T-cell (primary cell): Measurements from ENCODE around the gene KPNA6. TPM values are rescaled to one million over a fixed set of nuclear protein-coding genes. Genes with fewer than 3 reads are reported as not detected.
"Not testable (repeated sequence)": the region's sequence is repeated elsewhere in the genome, so short reads cannot be mapped to it uniquely, and the experiment has no call there.

Experiments used
- ATAC-seq, 4 experiments: fragments of 200-7000 bp in 3 of 4; fragments of 150-1000 bp in 1 of 4; cut with Tn5 transposase; replicated peaks in 1 of 4; 1 replicate in 3 of 4; 2 replicates in 1 of 4; pipeline ENCODE4 v1.10.0; 2021; ENCODE audit warnings: moderate library complexity in 3 of 4, mild to moderate bottlenecking in 2 of 4, moderate number of reproducible peaks in 1 of 4
- CTCF ChIA-PET, 2 donors: fragments of 300-600 bp; sonication (Branson Sonifier 250); formaldehyde crosslinking; loops; one replicate each; lab custom pipeline; 2022; ENCODE audit warnings: antibody characterized with exemption in 2 of 2; lab: Charles Lee
- POLR2A ChIA-PET, 2 donors: fragments of 300-600 bp; sonication (Branson Sonifier 250); formaldehyde crosslinking; loops; one replicate each; lab custom pipeline; 2022; ENCODE audit warnings: antibody characterized with exemption in 2 of 2; lab: Charles Lee
- DNase-seq, 35 experiments: peaks; one replicate each; pipeline versions ENCODE4 v3.0.0 to v3.0.0-alpha.2; 2013 to 2023
- H3K27ac ChIP-seq: one replicate; pipeline ENCODE4 v1.5.1; 2013; ENCODE audit warnings: low read length
- H3K27me3 ChIP-seq, 2 experiments: replicated peaks in 1 of 2; 1 replicate in 1 of 2; 2 replicates in 1 of 2; pipeline versions ENCODE4 v1.6.1 to v1.7.0; 2013; ENCODE audit warnings: low read length in 1 of 2, mixed read lengths in 1 of 2; ENCODE audit not compliant: control insufficient read depth in 2 of 2, insufficient read depth in 2 of 2; ENCODE audit errors: extremely low read depth in 1 of 2
- H3K36me3 ChIP-seq, 2 donors: 1 replicate in 1 of 2; 2 replicates in 1 of 2; pipeline versions ENCODE4 v1.6.1 to v1.7.0; 2013; ENCODE audit warnings: low read length in 1 of 2; ENCODE audit not compliant: control insufficient read depth in 2 of 2, insufficient read depth in 1 of 2; ENCODE audit errors: extremely low read depth in 1 of 2
- H3K4me1 ChIP-seq, 2 experiments: 1 replicate in 1 of 2; 2 replicates in 1 of 2; pipeline versions ENCODE4 v1.6.1 to v1.7.0; 2013; ENCODE audit warnings: low read length in 2 of 2, mixed read lengths in 1 of 2; ENCODE audit not compliant: insufficient read depth in 2 of 2, control insufficient read depth in 1 of 2; ENCODE audit errors: extremely low read depth in 1 of 2
- H3K4me3 ChIP-seq, 2 donors: 1 replicate in 1 of 2; 2 replicates in 1 of 2; pipeline versions ENCODE4 v1.5.1 to v1.7.0; 2013; ENCODE audit warnings: mild to moderate bottlenecking in 2 of 2, low read length in 1 of 2, moderate library complexity in 1 of 2; ENCODE audit not compliant: control insufficient read depth in 1 of 2; ENCODE audit errors: extremely low read depth in 1 of 2
- H3K9me3 ChIP-seq: 2 replicates; pipeline ENCODE4 v1.7.0; 2013
- H3K27ac Mint-ChIP-seq, 2 donors: one replicate each; pipeline ENCODE4 v1.8.0; 2020 to 2021; ENCODE audit warnings: mild to moderate bottlenecking in 2 of 2, mixed read lengths in 2 of 2
- H3K27me3 Mint-ChIP-seq, 2 donors: one replicate each; pipeline ENCODE4 v1.8.0; 2021 to 2022; ENCODE audit warnings: mixed read lengths in 2 of 2
- H3K36me3 Mint-ChIP-seq: one replicate; pipeline ENCODE4 v1.8.0; 2021; ENCODE audit warnings: mixed read lengths
- H3K4me1 Mint-ChIP-seq, 3 donors: one replicate each; pipeline ENCODE4 v1.8.0; 2020 to 2022; ENCODE audit warnings: mixed read lengths in 3 of 3, mild to moderate bottlenecking in 1 of 3
- H3K4me3 Mint-ChIP-seq, 3 donors: one replicate each; pipeline ENCODE4 v1.8.0; 2020 to 2022; ENCODE audit warnings: mild to moderate bottlenecking in 3 of 3, mixed read lengths in 3 of 3, moderate library complexity in 3 of 3
- H3K9me3 Mint-ChIP-seq, 3 donors: one replicate each; pipeline ENCODE4 v1.8.0; 2020 to 2022; ENCODE audit warnings: mixed read lengths in 3 of 3
- WGBS: methylation state at CpG from one replicate; pipeline ENCODE4 v1.1.5; 2013; ENCODE audit warnings: missing lambda C conversion rate; ENCODE audit not compliant: insufficient coverage; 5-methylcytosine and 5-hydroxymethylcytosine counted together
- total RNA-seq, 35 experiments: library from RNA in 6 of 35; stranded (reverse) in 6 of 35; fragments of 120-200 nt in 1 of 35; gene quantifications; one replicate each; pipeline versions ENCODE4 v1.2.1 to v1.2.4 and lab custom pipeline; 2013 to 2026

KPNA6 gene
- total RNA-seq, 5 donors from 2014 or later (not counting 1 experiment from before 2014, with no cell fraction given): 46.2 to 53.6 (median 52.3) TPM

GRCh38 chr1:32142446-32143301 is 34.8 kb downstream of the KPNA6 start:
- DNase-seq (no peak), ATAC-seq (no peak)
- WGBS: 100% methylated on average over 2 of the region's 6 CpGs
- Histone ChIP-seq H3K27me3 (no peaks in the 10 kb centered on the region), H3K4me1 (peaks cover 2 to 16% of the 10 kb centered on the region in 2 experiments), H3K36me3 (no peaks in the 10 kb centered on the region), H3K9me3 (no peaks in the 10 kb centered on the region), H3K4me3 (no peak overlapping the region), H3K27ac (no peak overlapping the region)
- CTCF ChIA-PET: interaction anchor here (0.5 to 1.3 kb wide), 4 partner anchors 8 to 251 kb away, joined by 4 to 7 read pairs (median 4); partner anchors contain the start of gene BSDC1 (in 1 of the 2)
- Mint-ChIP-seq H3K4me3 (no peak overlapping the region), H3K27ac (peak overlapping the region; percentile 59 to 68), H3K36me3 (peaks cover 16% of the 10 kb centered on the region), H3K27me3 (no peaks in the 10 kb centered on the region), H3K9me3 (no peaks in the 10 kb centered on the region), H3K4me1 (peaks cover 59 to 72% (median 66%) of the 10 kb centered on the region in 3 donors)
- POLR2A ChIA-PET: interaction anchor here in 1 of 2 donors (0.6 to 0.9 kb wide), 2 partner anchors 12 to 13 kb away, joined by 3 read pairs; no protein-coding TSS in a partner anchor

GRCh38 chr1:32143302-32143695 is 35.4 kb downstream of the KPNA6 start:
- POLR2A ChIA-PET, H3K27me3 ChIP-seq, DNase-seq, H3K27ac ChIP-seq, H3K27me3 Mint-ChIP-seq, H3K4me3 ChIP-seq, H3K9me3 Mint-ChIP-seq, H3K36me3 ChIP-seq, ATAC-seq, H3K9me3 ChIP-seq, H3K4me3 Mint-ChIP-seq, H3K27ac Mint-ChIP-seq: not testable (repeated sequence)
- CTCF ChIA-PET: interaction anchor here in 1 of 2 donors (1.2 to 1.3 kb wide), 2 partner anchors 34 to 126 kb away, joined by 4 to 5 read pairs; no protein-coding TSS in a partner anchor
- peaks cover 2 to 16% of the 10 kb centered on the region in 2 experiments for H3K4me1 ChIP-seq
- Mint-ChIP-seq H3K4me1 (peaks cover 52 to 66% (median 63%) of the 10 kb centered on the region in 3 donors), H3K36me3 (peaks cover 22% of the 10 kb centered on the region)
- WGBS: no CpG with 5 or more reads among the region's 4 CpGs

- ATAC-seq (no peak), DNase-seq (no peak)
- no peaks in the 10 kb centered on the region for H3K9me3 ChIP-seq
- no peaks in the 10 kb centered on the region for H3K27me3 ChIP-seq
- H3K4me1 ChIP-seq: peaks cover 2 to 16% of the 10 kb centered on the region in 2 experiments
- H3K36me3 ChIP-seq: peaks cover 0 to 4% of the 10 kb centered on the region in 2 donors
- ChIA-PET POLR2A (interaction anchor here in 1 of 2 donors (0.7 kb wide), 1 partner anchor 51 kb away, joined by 6 read pairs; no protein-coding TSS in a partner anchor), CTCF (no interaction called here)
- H3K27me3 Mint-ChIP-seq: no peaks in the 10 kb centered on the region
- no peak overlapping the region for H3K27ac ChIP-seq
- H3K27ac Mint-ChIP-seq: no peak overlapping the region
- no CpG with 5 or more reads among the region's 3 CpGs for WGBS
- H3K4me3 ChIP-seq: no peak overlapping the region
- peaks cover 0 to 4% (median 3%) of the 10 kb centered on the region in 3 donors for H3K9me3 Mint-ChIP-seq
- no peak overlapping the region for H3K4me3 Mint-ChIP-seq
- H3K4me1 Mint-ChIP-seq: peaks cover 45 to 59% (median 58%) of the 10 kb centered on the region in 3 donors
- H3K36me3 Mint-ChIP-seq: peaks cover 25% of the 10 kb centered on the region
Observed at GRCh38 chr1:32144033-32144432, 36.2 kb downstream of the KPNA6 start.

- 96% methylated on average over 3 of the region's 5 CpGs for WGBS
- not testable (repeated sequence) for H3K27ac Mint-ChIP-seq, ATAC-seq, H3K27ac ChIP-seq, H3K4me3 Mint-ChIP-seq, H3K36me3 ChIP-seq, H3K9me3 Mint-ChIP-seq, H3K9me3 ChIP-seq, H3K4me3 ChIP-seq, H3K27me3 Mint-ChIP-seq, DNase-seq, H3K27me3 ChIP-seq
- Mint-ChIP-seq H3K36me3 (peaks cover 30% of the 10 kb centered on the region), H3K4me1 (peaks cover 39 to 44% (median 43%) of the 10 kb centered on the region in 3 donors)
- CTCF ChIA-PET: interaction anchor here in 1 of 2 donors (0.7 kb wide), 1 partner anchor 57 kb away, joined by 4 read pairs; no protein-coding TSS in a partner anchor
- POLR2A ChIA-PET: interaction anchor here (0.6 to 0.7 kb wide), 2 partner anchors 25 to 85 kb away, joined by 9 read pairs; no protein-coding TSS in a partner anchor
- peaks cover 0 to 10% of the 10 kb centered on the region in 2 experiments for H3K4me1 ChIP-seq
Observed at GRCh38 chr1:32147799-32148198, 39.9 kb downstream of the KPNA6 start.

- H3K4me1 Mint-ChIP-seq: peaks cover 23 to 33% (median 25%) of the 10 kb centered on the region in 3 donors
- Histone ChIP-seq H3K9me3 (no peaks in the 10 kb centered on the region), H3K4me1 (no peaks in the 10 kb centered on the region), H3K36me3 (peaks cover 0 to 5% of the 10 kb centered on the region in 2 donors), H3K4me3 (no peak overlapping the region), H3K27me3 (no peaks in the 10 kb centered on the region), H3K27ac (no peak overlapping the region)
- H3K27me3 Mint-ChIP-seq: no peaks in the 10 kb centered on the region
- ChIA-PET POLR2A (no interaction called here), CTCF (interaction anchor here (0.6 to 0.7 kb wide), 2 partner anchors 89 to 257 kb away, joined by 4 to 5 read pairs; no protein-coding TSS in a partner anchor)
- WGBS: 93% methylated on average over 7 of the region's 9 CpGs
- H3K4me3 Mint-ChIP-seq: no peak overlapping the region
- peaks cover 0 to 4% (median 4%) of the 10 kb centered on the region in 3 donors for H3K9me3 Mint-ChIP-seq
- DNase-seq: no peak
- peaks cover 31% of the 10 kb centered on the region for H3K36me3 Mint-ChIP-seq
- no peak for ATAC-seq
- H3K27ac Mint-ChIP-seq: no peak overlapping the region
Observed at GRCh38 chr1:32150847-32151246, 43.0 kb downstream of the KPNA6 start.

GRCh38 chr1:32151319-32151787 is 43.5 kb downstream of the KPNA6 start:
- Mint-ChIP-seq H3K27ac (no peak overlapping the region), H3K36me3 (peaks cover 33% of the 10 kb centered on the region), H3K4me1 (peaks cover 18 to 28% (median 20%) of the 10 kb centered on the region in 3 donors), H3K4me3 (no peak overlapping the region), H3K9me3 (peaks cover 0 to 4% (median 4%) of the 10 kb centered on the region in 3 donors), H3K27me3 (no peaks in the 10 kb centered on the region)
- no peaks in the 10 kb centered on the region for H3K4me1 ChIP-seq
- CTCF ChIA-PET: interaction anchor here in 1 of 2 donors (0.6 kb wide), 1 partner anchor 63 kb away, joined by 5 read pairs; no protein-coding TSS in a partner anchor
- no peak overlapping the region for H3K27ac ChIP-seq
- ATAC-seq (no peak), DNase-seq (no peak)
- WGBS: 98% methylated on average over 3 of the region's 5 CpGs
- no peak overlapping the region for H3K4me3 ChIP-seq
- POLR2A ChIA-PET: no interaction called here
- peaks cover 1 to 10% of the 10 kb centered on the region in 2 donors for H3K36me3 ChIP-seq
- no peaks in the 10 kb centered on the region for H3K27me3 ChIP-seq
- no peaks in the 10 kb centered on the region for H3K9me3 ChIP-seq
